ENCODE data around the gene MYO1E. TPM values are rescaled to one million over a fixed set of nuclear protein-coding genes. Genes with fewer than 3 reads are reported as not detected.
A peak's percentile ranks its signal among the peaks of the same experiment; 100 is the strongest.

Gene MYO1E
- polyA plus RNA-seq, 1 experiment, result 34.0 TPM

DNA sequence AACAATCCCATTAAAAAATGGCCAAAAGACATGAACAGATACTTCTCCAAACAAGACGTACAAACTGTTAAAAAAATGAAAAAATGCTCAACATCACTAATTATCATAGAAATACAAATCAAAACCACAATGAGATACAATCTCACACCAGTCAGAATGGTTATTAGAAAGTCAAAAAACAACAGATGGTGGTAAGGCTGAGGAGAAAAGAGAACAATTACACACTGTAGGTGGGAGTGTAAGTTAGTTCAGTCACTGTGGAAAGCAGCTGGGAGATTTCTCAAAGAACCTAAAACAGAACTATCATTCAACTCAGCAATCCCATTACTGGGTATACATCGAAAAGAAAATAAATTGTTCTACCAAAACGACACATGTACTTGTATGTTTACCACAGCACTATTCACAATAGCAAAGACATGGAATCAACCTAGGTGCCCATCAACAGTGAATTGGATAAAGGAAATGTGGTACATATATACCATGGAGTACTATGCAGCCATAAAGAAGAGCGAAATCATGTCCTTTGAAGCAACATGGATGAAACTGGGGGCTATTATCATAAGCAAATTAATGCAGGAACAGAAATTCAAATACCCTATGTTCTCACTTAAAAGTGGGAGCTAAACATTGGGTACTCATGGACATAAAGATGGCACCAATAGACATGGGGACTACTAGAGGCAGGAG, 51.5 kb downstream of the MYO1E start:
- no peak overlapping the region for H3K4me3 ChIP-seq (ENCODE audit: low read depth, low read length)
- DNase-seq (ENCODE audit: low read depth), result no peak
- H3K36me3 ChIP-seq (ENCODE audit: control insufficient read depth, insufficient read depth, low read length), result no peaks in the 10 kb centered on the region
- no peaks in the 10 kb centered on the region for H3K27me3 ChIP-seq (ENCODE audit: control insufficient read depth, insufficient read depth, low read length)
- POLR2A ChIA-PET, result no interaction called here
- TF ChIP-seq, protein P1, sequence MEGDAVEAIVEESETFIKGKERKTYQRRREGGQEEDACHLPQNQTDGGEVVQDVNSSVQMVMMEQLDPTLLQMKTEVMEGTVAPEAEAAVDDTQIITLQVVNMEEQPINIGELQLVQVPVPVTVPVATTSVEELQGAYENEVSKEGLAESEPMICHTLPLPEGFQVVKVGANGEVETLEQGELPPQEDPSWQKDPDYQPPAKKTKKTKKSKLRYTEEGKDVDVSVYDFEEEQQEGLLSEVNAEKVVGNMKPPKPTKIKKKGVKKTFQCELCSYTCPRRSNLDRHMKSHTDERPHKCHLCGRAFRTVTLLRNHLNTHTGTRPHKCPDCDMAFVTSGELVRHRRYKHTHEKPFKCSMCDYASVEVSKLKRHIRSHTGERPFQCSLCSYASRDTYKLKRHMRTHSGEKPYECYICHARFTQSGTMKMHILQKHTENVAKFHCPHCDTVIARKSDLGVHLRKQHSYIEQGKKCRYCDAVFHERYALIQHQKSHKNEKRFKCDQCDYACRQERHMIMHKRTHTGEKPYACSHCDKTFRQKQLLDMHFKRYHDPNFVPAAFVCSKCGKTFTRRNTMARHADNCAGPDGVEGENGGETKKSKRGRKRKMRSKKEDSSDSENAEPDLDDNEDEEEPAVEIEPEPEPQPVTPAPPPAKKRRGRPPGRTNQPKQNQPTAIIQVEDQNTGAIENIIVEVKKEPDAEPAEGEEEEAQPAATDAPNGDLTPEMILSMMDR (IDR thresholded peaks at IDR 0.05; ENCODE audit: insufficient read depth, low read depth, low read length), result no peak
- CTCF ChIA-PET, result interaction anchor here (0.8 kb wide), 1 partner anchor 31 kb away, joined by 3 read pairs; no protein-coding TSS in a partner anchor

DNA sequence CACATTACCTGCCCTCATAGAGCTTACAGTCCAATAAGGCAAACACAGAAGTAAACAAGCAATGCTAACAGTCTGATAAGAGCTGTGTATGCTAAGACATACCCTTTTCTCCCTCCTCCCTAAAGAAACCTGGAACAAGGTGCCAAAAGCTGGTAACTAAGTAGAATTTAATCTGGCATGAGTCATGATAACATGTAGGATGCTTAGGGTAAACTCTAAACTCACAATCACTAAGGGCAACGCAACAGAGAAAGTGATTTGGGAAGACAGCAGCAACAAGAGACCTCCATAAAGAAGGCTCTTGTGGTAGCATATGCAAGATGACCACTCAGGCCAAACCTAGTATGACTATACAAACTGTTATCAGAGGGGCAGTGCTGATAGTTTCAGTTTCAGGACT, 55.5 kb downstream of the MYO1E start:
- POLR2A ChIA-PET, result no interaction called here
- TF ChIP-seq, protein P1 (IDR thresholded peaks at IDR 0.05; ENCODE audit: insufficient read depth, low read depth, low read length), result no peak
- Histone ChIP-seq H3K36me3 (ENCODE audit: control insufficient read depth, insufficient read depth, low read length) (no peaks in the 10 kb centered on the region), H3K27me3 (ENCODE audit: control insufficient read depth, insufficient read depth, low read length) (no peaks in the 10 kb centered on the region), H3K4me3 (ENCODE audit: low read depth, low read length) (no peak overlapping the region)
- CTCF ChIA-PET, result no interaction called here
- no peak for DNase-seq (ENCODE audit: low read depth)

DNA sequence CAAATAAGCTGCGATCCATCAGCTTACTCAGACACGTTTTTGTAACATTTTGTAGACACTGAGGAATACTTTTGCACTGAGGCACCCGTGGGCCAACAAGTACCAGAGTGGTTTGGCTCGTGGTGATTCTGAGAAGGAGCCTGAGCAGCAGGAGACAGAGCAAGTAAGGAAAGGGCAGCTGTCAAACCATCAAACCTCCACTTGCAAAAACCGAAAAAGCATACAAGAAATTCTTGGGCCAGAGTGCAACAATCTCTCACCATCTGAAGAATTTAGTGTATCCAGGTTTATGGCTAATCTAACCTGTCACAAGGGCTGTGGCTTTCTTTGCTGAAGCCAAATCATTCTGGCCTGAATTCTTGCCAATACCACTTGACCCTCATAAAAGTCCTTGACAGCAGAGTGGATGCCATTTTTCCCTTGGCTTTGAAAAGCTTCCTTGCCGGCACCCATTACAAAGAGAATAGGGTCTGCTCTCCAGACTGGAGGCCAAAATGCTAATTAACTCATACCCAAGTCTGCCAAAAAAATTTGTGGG, 56.7 kb downstream of the MYO1E start:
- ChIA-PET POLR2A (no interaction called here), CTCF (interaction anchor here (0.6 to 1.4 kb wide), 2 partner anchors 10 to 43 kb away, joined by 3 to 4 read pairs; no protein-coding TSS in a partner anchor)
- TF ChIP-seq, protein P1 (IDR thresholded peaks at IDR 0.05; ENCODE audit: insufficient read depth, low read depth, low read length), result no peak
- Histone ChIP-seq H3K36me3 (ENCODE audit: control insufficient read depth, insufficient read depth, low read length) (no peaks in the 10 kb centered on the region; the same call in 1 of the 2 replicates), H3K27me3 (ENCODE audit: control insufficient read depth, insufficient read depth, low read length) (no peaks in the 10 kb centered on the region), H3K4me3 (ENCODE audit: low read depth, low read length) (no peak overlapping the region)
- DNase-seq (ENCODE audit: low read depth), result peak; percentile 65

DNA sequence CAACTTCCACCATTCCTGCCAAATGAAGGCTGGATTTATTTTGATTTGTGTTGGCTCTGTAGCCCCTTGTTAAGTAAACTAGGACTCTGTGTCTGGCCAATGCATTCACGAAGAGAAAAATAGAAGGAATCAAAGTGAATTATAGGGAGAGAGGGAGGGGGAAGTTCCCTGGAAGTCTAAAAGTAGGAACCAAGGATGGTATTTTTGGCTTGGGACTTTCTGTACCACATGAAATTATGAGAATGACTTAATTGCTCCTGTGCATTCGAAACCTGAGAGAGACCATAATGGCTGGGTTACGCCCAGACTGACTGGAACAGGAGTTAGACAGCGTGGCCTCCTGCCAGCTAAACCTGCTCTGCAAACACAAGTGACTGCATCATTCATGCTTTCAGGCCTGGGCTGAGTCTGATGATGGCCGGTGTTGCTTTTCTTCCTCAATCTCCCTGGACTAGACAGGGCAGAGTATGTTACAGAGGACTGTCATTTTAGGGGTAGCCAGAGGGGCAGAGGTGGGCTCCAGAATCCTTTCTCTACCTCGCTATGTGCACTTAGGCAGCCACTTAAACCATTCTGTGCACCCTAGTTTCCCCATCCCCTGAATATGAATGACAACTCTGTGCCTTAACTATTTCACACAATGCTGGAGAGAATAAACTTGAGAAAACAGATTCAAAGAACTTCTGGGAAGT, 58.9 kb downstream of the MYO1E start:
- no peak overlapping the region for H3K4me3 ChIP-seq (ENCODE audit: low read depth, low read length)
- CTCF ChIA-PET, result interaction anchor here (0.5 kb wide), 1 partner anchor 47 kb away, joined by 3 read pairs; no protein-coding TSS in a partner anchor
- no peak for DNase-seq (ENCODE audit: low read depth)
- no peaks in the 10 kb centered on the region for H3K27me3 ChIP-seq (ENCODE audit: control insufficient read depth, insufficient read depth, low read length)
- POLR2A ChIA-PET, result no interaction called here
- H3K36me3 ChIP-seq (ENCODE audit: control insufficient read depth, insufficient read depth, low read length), result no peaks in the 10 kb centered on the region; the same call in 1 of the 2 replicates
- TF ChIP-seq, protein P1 (IDR thresholded peaks at IDR 0.05; ENCODE audit: insufficient read depth, low read depth, low read length), result no peak

DNA sequence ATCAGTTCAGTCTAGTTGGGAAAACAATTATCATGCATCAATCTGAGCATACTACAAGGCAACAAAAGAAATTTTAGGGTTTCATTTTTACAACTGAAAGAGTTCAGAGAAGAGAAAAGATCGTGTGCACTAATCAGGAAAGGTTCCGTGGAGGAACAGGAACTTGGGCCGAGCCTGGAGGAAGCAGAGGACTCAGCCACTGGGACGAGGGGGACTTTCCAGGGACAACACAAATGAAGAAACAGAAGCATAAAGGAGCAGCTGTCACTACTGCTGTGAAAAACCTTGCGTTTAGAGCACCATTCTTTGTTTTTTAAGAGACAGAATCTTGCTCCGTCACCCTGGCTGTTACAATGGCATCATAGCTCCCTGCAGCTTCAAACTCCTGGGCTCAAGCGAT, 60.5 kb downstream of the MYO1E start:
- ChIA-PET CTCF (no interaction called here), POLR2A (no interaction called here)
- DNase-seq (ENCODE audit: low read depth), result no peak
- Histone ChIP-seq H3K36me3 (ENCODE audit: control insufficient read depth, insufficient read depth, low read length) (no peaks in the 10 kb centered on the region; the same call in 1 of the 2 replicates), H3K27me3 (ENCODE audit: control insufficient read depth, insufficient read depth, low read length) (no peaks in the 10 kb centered on the region), H3K4me3 (ENCODE audit: low read depth, low read length) (no peak overlapping the region)
- TF ChIP-seq, protein P1 (IDR thresholded peaks at IDR 0.05; ENCODE audit: insufficient read depth, low read depth, low read length), result no peak

Data from BJ (cell line).